Measurements from ENCODE around the gene MYO5A.
"Not testable (repeated sequence)": the region's sequence is repeated elsewhere in the genome, so short reads cannot be mapped to it uniquely, and the experiment has no call there.

MYO5A gene

DNA sequence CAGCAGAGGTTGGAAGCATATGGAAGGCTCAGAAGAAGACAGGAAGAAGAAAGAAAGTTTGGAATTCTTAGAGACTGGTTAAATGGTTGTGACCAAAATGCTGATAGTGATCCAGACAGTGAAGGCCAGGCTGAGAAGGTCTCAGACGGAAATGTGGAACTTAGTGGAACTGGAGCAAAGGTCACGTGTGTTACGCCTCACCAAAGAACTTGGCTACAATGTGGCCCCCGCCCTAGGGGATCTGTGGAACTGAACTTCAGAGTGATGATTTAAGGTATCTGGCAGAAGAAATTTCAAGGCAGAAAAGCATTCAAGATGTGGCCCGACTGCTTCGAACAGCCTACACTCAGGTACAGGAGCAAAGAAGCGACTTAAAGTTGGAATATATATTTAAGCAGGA is 83.1 kb downstream of the MYO5A start:
- H3K4me3 ChIP-seq (replicated peaks; ENCODE audit: insufficient read depth, low read length): no peak overlapping the region
- TF ChIP-seq, protein P1, sequence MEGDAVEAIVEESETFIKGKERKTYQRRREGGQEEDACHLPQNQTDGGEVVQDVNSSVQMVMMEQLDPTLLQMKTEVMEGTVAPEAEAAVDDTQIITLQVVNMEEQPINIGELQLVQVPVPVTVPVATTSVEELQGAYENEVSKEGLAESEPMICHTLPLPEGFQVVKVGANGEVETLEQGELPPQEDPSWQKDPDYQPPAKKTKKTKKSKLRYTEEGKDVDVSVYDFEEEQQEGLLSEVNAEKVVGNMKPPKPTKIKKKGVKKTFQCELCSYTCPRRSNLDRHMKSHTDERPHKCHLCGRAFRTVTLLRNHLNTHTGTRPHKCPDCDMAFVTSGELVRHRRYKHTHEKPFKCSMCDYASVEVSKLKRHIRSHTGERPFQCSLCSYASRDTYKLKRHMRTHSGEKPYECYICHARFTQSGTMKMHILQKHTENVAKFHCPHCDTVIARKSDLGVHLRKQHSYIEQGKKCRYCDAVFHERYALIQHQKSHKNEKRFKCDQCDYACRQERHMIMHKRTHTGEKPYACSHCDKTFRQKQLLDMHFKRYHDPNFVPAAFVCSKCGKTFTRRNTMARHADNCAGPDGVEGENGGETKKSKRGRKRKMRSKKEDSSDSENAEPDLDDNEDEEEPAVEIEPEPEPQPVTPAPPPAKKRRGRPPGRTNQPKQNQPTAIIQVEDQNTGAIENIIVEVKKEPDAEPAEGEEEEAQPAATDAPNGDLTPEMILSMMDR (IDR thresholded peaks at IDR 0.05; ENCODE audit: insufficient read depth, low read length): no peak
- TF ChIP-seq, protein P2, sequence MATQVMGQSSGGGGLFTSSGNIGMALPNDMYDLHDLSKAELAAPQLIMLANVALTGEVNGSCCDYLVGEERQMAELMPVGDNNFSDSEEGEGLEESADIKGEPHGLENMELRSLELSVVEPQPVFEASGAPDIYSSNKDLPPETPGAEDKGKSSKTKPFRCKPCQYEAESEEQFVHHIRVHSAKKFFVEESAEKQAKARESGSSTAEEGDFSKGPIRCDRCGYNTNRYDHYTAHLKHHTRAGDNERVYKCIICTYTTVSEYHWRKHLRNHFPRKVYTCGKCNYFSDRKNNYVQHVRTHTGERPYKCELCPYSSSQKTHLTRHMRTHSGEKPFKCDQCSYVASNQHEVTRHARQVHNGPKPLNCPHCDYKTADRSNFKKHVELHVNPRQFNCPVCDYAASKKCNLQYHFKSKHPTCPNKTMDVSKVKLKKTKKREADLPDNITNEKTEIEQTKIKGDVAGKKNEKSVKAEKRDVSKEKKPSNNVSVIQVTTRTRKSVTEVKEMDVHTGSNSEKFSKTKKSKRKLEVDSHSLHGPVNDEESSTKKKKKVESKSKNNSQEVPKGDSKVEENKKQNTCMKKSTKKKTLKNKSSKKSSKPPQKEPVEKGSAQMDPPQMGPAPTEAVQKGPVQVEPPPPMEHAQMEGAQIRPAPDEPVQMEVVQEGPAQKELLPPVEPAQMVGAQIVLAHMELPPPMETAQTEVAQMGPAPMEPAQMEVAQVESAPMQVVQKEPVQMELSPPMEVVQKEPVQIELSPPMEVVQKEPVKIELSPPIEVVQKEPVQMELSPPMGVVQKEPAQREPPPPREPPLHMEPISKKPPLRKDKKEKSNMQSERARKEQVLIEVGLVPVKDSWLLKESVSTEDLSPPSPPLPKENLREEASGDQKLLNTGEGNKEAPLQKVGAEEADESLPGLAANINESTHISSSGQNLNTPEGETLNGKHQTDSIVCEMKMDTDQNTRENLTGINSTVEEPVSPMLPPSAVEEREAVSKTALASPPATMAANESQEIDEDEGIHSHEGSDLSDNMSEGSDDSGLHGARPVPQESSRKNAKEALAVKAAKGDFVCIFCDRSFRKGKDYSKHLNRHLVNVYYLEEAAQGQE (IDR thresholded peaks at IDR 0.05; ENCODE audit: insufficient replicate concordance, low read depth): no peak
- no peak for TF ChIP-seq SPI1 (IDR thresholded peaks at IDR 0.05; ENCODE audit: borderline replicate concordance, low read depth)
- TF ChIP-seq GABPA (IDR thresholded peaks at IDR 0.05; ENCODE audit: low read depth): no peak
- no peak for TF ChIP-seq POLR2AphosphoS5 (IDR thresholded peaks at IDR 0.05; ENCODE audit: low read depth)
- no peak for DNase-seq (ENCODE audit: low read depth in 1 of 2, low spot score in 1 of 2)
- H3K27ac ChIP-seq (replicated peaks): no peak overlapping the region
- H3K27me3 ChIP-seq (ENCODE audit: insufficient read depth, poor library complexity, severe bottlenecking): no peaks in the 10 kb centered on the region

DNA sequence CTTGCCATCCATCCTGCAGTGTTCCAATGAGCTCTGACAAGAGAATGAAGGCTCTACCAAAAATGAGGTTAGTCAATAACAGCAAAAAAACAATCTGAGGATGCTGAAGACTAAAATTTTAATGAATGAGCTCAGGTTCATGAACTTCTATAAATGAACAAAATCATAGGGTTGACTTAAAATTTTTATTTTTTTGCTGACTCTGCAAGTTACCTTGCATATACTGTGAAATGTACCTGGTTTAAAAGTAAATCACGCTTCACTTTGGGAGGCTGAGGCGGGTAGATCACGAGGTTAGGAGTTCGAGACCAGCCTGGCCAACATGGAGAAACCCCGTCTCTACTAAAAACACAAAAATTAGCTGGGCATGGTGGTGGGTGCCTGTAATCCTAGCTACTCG is 85.5 kb downstream of the MYO5A start:
- not testable (repeated sequence) for H3K27ac ChIP-seq (replicated peaks); H3K27me3 ChIP-seq (ENCODE audit: insufficient read depth, poor library complexity, severe bottlenecking); H3K4me3 ChIP-seq (replicated peaks; ENCODE audit: insufficient read depth, low read length); DNase-seq (ENCODE audit: low read depth in 1 of 2, low spot score in 1 of 2)

DNA sequence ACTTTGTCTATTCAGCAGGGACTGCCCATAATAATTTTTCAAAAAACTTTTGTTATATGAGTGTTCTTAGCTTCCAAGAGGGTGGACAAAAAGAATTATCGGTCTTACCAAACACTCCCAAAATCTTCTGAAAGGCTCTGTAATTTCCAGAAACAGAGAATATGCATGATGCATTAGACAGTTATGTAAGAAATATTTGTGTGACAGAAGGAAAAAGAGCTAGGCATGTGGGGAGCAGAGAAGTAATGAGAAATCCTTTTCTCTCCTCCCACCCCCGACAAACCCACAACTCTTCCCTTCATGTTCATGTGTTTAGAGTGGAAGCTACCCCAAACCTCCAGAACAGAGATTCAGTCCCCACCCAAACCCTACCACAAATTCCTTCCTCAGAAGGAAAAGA is 86.8 kb downstream of the MYO5A start:
- TF ChIP-seq SPI1 (IDR thresholded peaks at IDR 0.05; ENCODE audit: borderline replicate concordance, low read depth) (no peak), POLR2AphosphoS5 (IDR thresholded peaks at IDR 0.05; ENCODE audit: low read depth) (no peak), GABPA (IDR thresholded peaks at IDR 0.05; ENCODE audit: low read depth) (no peak)
- TF ChIP-seq, protein P2 (IDR thresholded peaks at IDR 0.05; ENCODE audit: insufficient replicate concordance, low read depth): no peak
- TF ChIP-seq, protein P1 (IDR thresholded peaks at IDR 0.05; ENCODE audit: insufficient read depth, low read length): no peak
- no peaks in the 10 kb centered on the region for H3K27me3 ChIP-seq (ENCODE audit: insufficient read depth, poor library complexity, severe bottlenecking)
- H3K27ac ChIP-seq (replicated peaks): no peak overlapping the region
- DNase-seq (ENCODE audit: low read depth in 1 of 2, low spot score in 1 of 2): no peak
- H3K4me3 ChIP-seq (replicated peaks; ENCODE audit: insufficient read depth, low read length): no peak overlapping the region

DNA sequence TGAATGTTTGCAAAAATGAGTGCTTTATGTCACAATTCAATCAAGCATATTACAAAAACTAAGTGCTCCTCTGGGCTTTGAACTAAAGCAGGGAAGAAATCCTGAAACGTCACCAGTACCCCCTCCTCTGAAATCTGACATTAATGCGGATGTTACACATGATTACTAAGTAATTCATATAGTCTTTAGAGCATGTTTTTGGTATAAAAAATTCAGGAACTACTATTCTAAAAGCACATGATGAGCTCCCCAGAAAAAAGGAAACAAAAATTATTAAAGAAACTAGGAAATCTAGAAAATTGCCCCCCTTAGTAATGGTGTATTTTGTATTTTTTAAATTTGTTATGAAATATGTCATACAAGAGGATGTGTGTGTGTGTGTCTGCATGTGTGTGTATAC is 87.7 kb downstream of the MYO5A start:
- Histone ChIP-seq H3K27ac (replicated peaks) (no peak overlapping the region), H3K4me3 (replicated peaks; ENCODE audit: insufficient read depth, low read length) (no peak overlapping the region), H3K27me3 (ENCODE audit: insufficient read depth, poor library complexity, severe bottlenecking) (no peaks in the 10 kb centered on the region)
- no peak for DNase-seq (ENCODE audit: low read depth in 1 of 2, low spot score in 1 of 2)
- TF ChIP-seq, protein P1 (IDR thresholded peaks at IDR 0.05; ENCODE audit: insufficient read depth, low read length): no peak
- TF ChIP-seq SPI1 (IDR thresholded peaks at IDR 0.05; ENCODE audit: borderline replicate concordance, low read depth) (no peak), GABPA (IDR thresholded peaks at IDR 0.05; ENCODE audit: low read depth) (no peak), POLR2AphosphoS5 (IDR thresholded peaks at IDR 0.05; ENCODE audit: low read depth) (no peak)
- TF ChIP-seq, protein P2 (IDR thresholded peaks at IDR 0.05; ENCODE audit: insufficient replicate concordance, low read depth): no peak
